Activated CD8-positive, alpha-beta T cell treated with anti-CD3 and anti-CD28 coated beads, Interleukin-2, amount 10 ng/mL, durations not matched to agents 7 days and 5 days (primary cell): Measurements from ENCODE around the gene PLEKHA4. TPM values are rescaled to one million over a fixed set of nuclear protein-coding genes. Genes with fewer than 3 reads are reported as not detected.
"Not testable (repeated sequence)": the region's sequence is repeated elsewhere in the genome, so short reads cannot be mapped to it uniquely, and the experiment has no call there.

Source experiments
- ATAC-seq: fragments of 150-1000 bp; cut with Tn5 transposase; one replicate; pipeline ENCODE4 v1.10.0; 2021; ENCODE audit warnings: moderate library complexity
- CTCF ChIA-PET: fragments of 350-600 bp; sonication (Branson Sonifier 250); formaldehyde crosslinking; loops from one replicate; lab custom pipeline; 2021; ENCODE audit warnings: antibody characterized with exemption; lab: Charles Lee
- POLR2A ChIA-PET: fragments of 350-600 bp; sonication (Branson Sonifier 250); formaldehyde crosslinking; loops from one replicate; lab custom pipeline; 2021; ENCODE audit warnings: antibody characterized with exemption; lab: Charles Lee
- DNase-seq: peaks from one replicate; pipeline ENCODE4 v3.0.0-alpha.2; 2020
- H3K27ac Mint-ChIP-seq: one replicate; pipeline ENCODE4 v1.8.0; 2021; ENCODE audit warnings: mild to moderate bottlenecking, mixed read lengths
- H3K27me3 Mint-ChIP-seq: one replicate; pipeline ENCODE4 v1.8.0; 2021; ENCODE audit warnings: low read depth, mixed read lengths
- H3K36me3 Mint-ChIP-seq: one replicate; pipeline ENCODE4 v1.8.0; 2021; ENCODE audit warnings: low read depth, mixed read lengths
- H3K4me1 Mint-ChIP-seq: one replicate; pipeline ENCODE4 v1.8.0; 2021; ENCODE audit warnings: low read depth, mixed read lengths
- H3K4me3 Mint-ChIP-seq: one replicate; pipeline ENCODE4 v1.8.0; 2021; ENCODE audit warnings: mild to moderate bottlenecking, mixed read lengths
- H3K9me3 Mint-ChIP-seq: one replicate; pipeline ENCODE4 v1.8.0; 2022; ENCODE audit warnings: mixed read lengths; ENCODE audit not compliant: insufficient read depth
- total RNA-seq, 2 experiments: library from RNA; stranded (reverse); gene quantifications; one replicate each; pipeline ENCODE4 v1.2.3, GENCODE V29; 2021

Gene PLEKHA4
- total RNA-seq: 1 to 10 TPM; 4.4 to 4.6 TPM

- ATAC-seq (no peak), DNase-seq (no peak)
- Mint-ChIP-seq H3K27ac (no peak within 1 kb of the TSS), H3K9me3 (no peaks in the 10 kb centered on the region), H3K27me3 (no peaks in the 10 kb centered on the region), H3K4me3 (no peak within 1 kb of the TSS), H3K36me3 (peaks cover 6% of the 10 kb centered on the region), H3K4me1 (peaks cover 11% of the 10 kb centered on the region)
- ChIA-PET CTCF (interaction anchor here (1.6 kb wide), 1 partner anchor 26 kb away, joined by 3 read pairs; no protein-coding TSS in a partner anchor), POLR2A (no interaction called here)
These were observed at the start of gene PLEKHA4 for GRCh38 chr19:48868114-48868886. PLEKHA4 (minus strand) TSS chr19:48868617; CDS start chr19:48867620, 997 bp downstream.

DNA sequence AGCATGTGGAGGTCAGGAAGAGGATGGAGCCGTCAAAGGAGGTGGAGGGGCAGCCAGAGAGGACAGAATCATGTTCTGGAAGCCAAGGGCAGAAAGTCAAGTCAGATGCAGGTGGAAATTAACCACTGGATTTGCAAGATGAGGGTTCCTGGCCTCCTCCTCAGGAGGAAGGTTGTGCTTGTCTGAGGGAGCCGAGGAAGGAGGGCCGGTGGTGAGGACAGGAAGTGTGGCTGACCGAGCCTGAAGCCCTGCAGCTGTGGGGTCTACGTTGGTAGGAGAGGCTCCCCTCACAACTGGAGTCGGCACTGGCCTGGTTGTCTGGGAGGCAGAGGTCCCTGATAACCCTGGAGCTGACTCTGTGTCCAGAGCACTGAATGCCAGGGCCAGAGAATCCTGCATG, 49.7 kb upstream of the PLEKHA4 start:
- Mint-ChIP-seq H3K27ac (no peak overlapping the region), H3K4me3 (no peak overlapping the region), H3K9me3 (no peaks in the 10 kb centered on the region), H3K4me1 (peaks cover 3% of the 10 kb centered on the region), H3K27me3 (no peaks in the 10 kb centered on the region), H3K36me3 (peaks cover 47% of the 10 kb centered on the region)
- POLR2A ChIA-PET: no interaction called here
- CTCF ChIA-PET: interaction anchor here (1.1 to 2.1 kb wide), 3 partner anchors 28 to 122 kb away, joined by 3 to 5 read pairs (median 3); no protein-coding TSS in a partner anchor
- ATAC-seq (no peak), DNase-seq (no peak)

DNA sequence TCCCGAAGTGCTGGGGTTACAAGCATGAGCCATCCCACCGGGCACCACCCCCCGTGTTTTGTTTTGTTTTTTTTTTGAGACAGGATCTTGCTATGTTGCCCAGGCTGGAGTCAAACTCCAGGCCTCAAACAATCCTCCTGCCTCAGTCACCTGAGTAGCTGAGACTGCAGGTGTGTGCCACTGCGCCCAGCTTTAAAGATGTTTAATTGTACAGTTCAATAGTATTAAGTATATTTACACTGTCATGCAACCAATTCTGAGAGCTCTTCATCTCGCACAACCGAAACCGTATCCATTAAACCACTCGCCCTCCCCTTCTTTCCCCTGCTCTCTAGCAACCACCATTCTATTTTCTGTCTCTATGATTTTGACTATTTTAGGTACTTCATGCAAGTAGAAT, 47.3 kb upstream of the PLEKHA4 start:
- no peaks in the 10 kb centered on the region for H3K27me3 Mint-ChIP-seq
- no peak overlapping the region for H3K27ac Mint-ChIP-seq
- CTCF ChIA-PET: interaction anchor here (2.1 kb wide), 1 partner anchor 55 kb away, joined by 5 read pairs; no protein-coding TSS in a partner anchor
- peaks cover 3% of the 10 kb centered on the region for H3K4me1 Mint-ChIP-seq
- H3K9me3 Mint-ChIP-seq: no peaks in the 10 kb centered on the region
- H3K4me3 Mint-ChIP-seq: no peak overlapping the region
- ATAC-seq (no peak), DNase-seq (no peak)
- POLR2A ChIA-PET: no interaction called here
- H3K36me3 Mint-ChIP-seq: peaks cover 52% of the 10 kb centered on the region

- no peak for DNase-seq
- Mint-ChIP-seq H3K4me1 (peaks cover 3% of the 10 kb centered on the region), H3K4me3 (no peak overlapping the region), H3K9me3 (no peaks in the 10 kb centered on the region), H3K27ac (peak overlapping the region; percentile 34), H3K36me3 (peaks cover 60% of the 10 kb centered on the region), H3K27me3 (no peaks in the 10 kb centered on the region)
- POLR2A ChIA-PET: interaction anchor here (0.5 kb wide), 1 partner anchor 1986 kb away, joined by 3 read pairs; no protein-coding TSS in a partner anchor
- ATAC-seq: no peak
- CTCF ChIA-PET: interaction anchor here (1.7 kb wide), 1 partner anchor 56 kb away, joined by 5 read pairs; no protein-coding TSS in a partner anchor
These were observed 45.8 kb upstream of the PLEKHA4 start for GRCh38 chr19:48914181-48914580.

- no peaks in the 10 kb centered on the region for H3K9me3 Mint-ChIP-seq
- H3K4me1 Mint-ChIP-seq: peaks cover 3% of the 10 kb centered on the region
- no peak overlapping the region for H3K27ac Mint-ChIP-seq
- DNase-seq (peak; percentile 39), ATAC-seq (no peak)
- ChIA-PET CTCF (interaction anchor here (1.7 kb wide), 1 partner anchor 57 kb away, joined by 5 read pairs; no protein-coding TSS in a partner anchor), POLR2A (interaction anchor here (0.6 to 1.3 kb wide), 2 partner anchors 9 to 39 kb away, joined by 3 read pairs; no protein-coding TSS in a partner anchor)
- H3K4me3 Mint-ChIP-seq: no peak overlapping the region
- H3K27me3 Mint-ChIP-seq: no peaks in the 10 kb centered on the region
- peaks cover 59% of the 10 kb centered on the region for H3K36me3 Mint-ChIP-seq
These were observed 44.9 kb upstream of the PLEKHA4 start for GRCh38 chr19:48913114-48913889.

DNA sequence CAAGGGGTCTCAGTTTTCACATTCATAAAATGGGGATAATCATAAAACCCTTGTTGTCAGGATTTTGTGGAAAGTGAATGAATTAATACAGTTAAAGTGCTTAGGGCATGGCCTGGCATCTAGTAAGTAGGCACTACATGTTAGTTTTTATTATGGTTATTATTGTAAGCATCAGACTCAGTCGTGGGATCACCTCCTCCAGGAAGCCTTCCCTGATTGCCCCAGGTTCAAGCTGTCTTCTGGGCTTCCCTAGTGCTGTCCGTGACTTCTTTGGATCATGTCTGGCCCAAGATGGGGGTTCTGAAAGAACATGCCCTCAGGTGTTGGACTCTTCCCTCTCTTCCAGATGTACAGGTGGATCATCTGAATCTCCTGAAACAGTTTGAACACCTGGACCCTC, 42.4 kb upstream of the PLEKHA4 start:
- DNase-seq (no peak), ATAC-seq (no peak)
- H3K27ac Mint-ChIP-seq: no peak overlapping the region
- H3K4me1 Mint-ChIP-seq: peaks cover 2% of the 10 kb centered on the region
- H3K4me3 Mint-ChIP-seq: no peak overlapping the region
- ChIA-PET CTCF (no interaction called here), POLR2A (interaction anchor here (1.0 to 1.6 kb wide), 2 partner anchors 10 to 14 kb away, joined by 3 to 4 read pairs; no protein-coding TSS in a partner anchor)
- H3K36me3 Mint-ChIP-seq: peaks cover 64% of the 10 kb centered on the region
- no peaks in the 10 kb centered on the region for H3K27me3 Mint-ChIP-seq
- no peaks in the 10 kb centered on the region for H3K9me3 Mint-ChIP-seq

DNA sequence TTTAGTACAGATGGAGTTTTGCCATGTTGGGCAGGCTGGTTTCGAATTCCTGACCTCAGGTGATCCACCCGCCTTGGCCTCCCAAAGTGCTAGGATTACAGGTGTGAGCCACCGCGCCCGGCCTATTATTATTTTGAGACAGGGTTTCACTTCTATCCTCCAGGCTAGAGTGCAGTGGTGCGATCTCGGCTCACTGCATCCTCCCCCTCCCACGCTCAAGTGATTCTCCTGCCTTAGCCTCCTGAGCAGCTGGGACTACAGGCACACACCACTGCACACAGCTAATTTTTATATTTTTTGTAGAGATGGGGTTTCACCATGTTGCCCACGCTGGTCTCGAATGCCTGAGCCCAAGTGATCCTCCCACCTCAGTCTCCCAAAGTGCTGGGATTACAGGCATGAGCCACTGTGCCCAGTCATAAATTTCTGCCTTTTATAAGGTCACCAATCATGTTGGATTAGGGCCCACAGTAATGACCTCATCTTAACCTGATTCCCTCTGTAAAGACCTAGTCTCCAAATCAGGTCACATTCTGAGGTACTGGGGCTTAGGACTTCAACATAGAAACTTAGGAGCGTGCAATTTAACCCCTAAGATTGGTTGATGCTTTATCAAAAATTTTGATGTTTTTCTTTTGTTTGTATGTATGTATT, 41.1 kb upstream of the PLEKHA4 start:
- H3K9me3 Mint-ChIP-seq, DNase-seq, H3K4me3 Mint-ChIP-seq, H3K27me3 Mint-ChIP-seq, CTCF ChIA-PET, H3K4me1 Mint-ChIP-seq, ATAC-seq, H3K27ac Mint-ChIP-seq: not testable (repeated sequence)
- POLR2A ChIA-PET: interaction anchor here (1.1 kb wide), 1 partner anchor 9 kb away, joined by 3 read pairs; no protein-coding TSS in a partner anchor
- peaks cover 72% of the 10 kb centered on the region for H3K36me3 Mint-ChIP-seq

GRCh38 chr19:48907671-48908070, 39.3 kb upstream of the PLEKHA4 start:
- Mint-ChIP-seq H3K4me1 (peaks cover 7% of the 10 kb centered on the region), H3K27me3 (no peaks in the 10 kb centered on the region), H3K9me3 (no peaks in the 10 kb centered on the region), H3K27ac (peak overlapping the region; percentile 49), H3K4me3 (no peak overlapping the region), H3K36me3 (peaks cover 65% of the 10 kb centered on the region)
- ChIA-PET POLR2A (no interaction called here), CTCF (no interaction called here)
- DNase-seq (no peak), ATAC-seq (no peak)

DNA sequence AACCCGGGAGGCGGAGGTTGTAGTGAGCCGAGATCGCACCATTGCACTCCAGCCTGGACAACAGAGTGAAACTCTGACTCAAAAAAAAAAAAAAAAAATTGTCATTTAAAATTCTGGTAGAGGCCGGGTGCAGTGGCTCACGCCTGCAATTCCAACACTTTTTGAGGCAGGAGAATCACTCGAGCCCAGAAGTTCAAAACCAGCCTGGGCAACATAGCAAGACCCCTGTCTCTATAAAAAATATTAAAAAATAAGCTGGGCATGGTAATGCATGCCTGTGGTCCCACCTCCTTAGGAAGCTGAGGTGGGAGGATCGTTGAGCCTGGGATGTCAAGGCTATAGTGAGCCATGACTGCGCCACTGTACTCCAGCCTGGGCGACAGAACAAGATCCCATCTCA, 37.9 kb upstream of the PLEKHA4 start:
- no peak for ATAC-seq
- ChIA-PET CTCF (no interaction called here), POLR2A (no interaction called here)
- Mint-ChIP-seq H3K4me1 (peaks cover 17% of the 10 kb centered on the region), H3K27ac (no peak overlapping the region), H3K9me3 (no peaks in the 10 kb centered on the region), H3K36me3 (peaks cover 66% of the 10 kb centered on the region), H3K4me3 (no peak overlapping the region), H3K27me3 (no peaks in the 10 kb centered on the region)
- no peak for DNase-seq

DNA sequence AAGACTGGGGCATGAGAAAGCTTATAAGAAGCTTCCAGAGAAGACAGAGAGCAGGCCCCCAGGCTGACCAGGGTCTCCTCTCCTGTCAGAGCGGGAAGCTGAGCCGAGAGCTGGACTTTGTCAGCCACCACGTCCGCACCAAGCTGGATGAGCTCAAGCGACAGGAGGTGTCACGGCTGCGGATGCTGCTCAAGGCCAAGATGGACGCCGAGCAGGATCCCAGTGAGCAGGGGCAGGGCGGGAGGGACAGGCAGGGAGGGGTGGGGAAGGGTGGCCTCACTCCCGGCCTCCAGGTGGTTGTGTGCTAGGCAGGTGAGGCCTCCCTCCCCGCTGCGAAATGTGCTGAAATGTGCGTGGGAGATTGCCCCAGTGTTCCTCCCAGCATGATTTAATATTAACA, 37.2 kb upstream of the PLEKHA4 start:
- Mint-ChIP-seq H3K9me3 (no peaks in the 10 kb centered on the region), H3K4me1 (peaks cover 22% of the 10 kb centered on the region), H3K4me3 (no peak overlapping the region), H3K36me3 (peaks cover 67% of the 10 kb centered on the region), H3K27ac (no peak overlapping the region), H3K27me3 (no peaks in the 10 kb centered on the region)
- DNase-seq (no peak), ATAC-seq (no peak)
- ChIA-PET CTCF (no interaction called here), POLR2A (no interaction called here)

- H3K4me1 Mint-ChIP-seq: peaks cover 31% of the 10 kb centered on the region
- peaks cover 61% of the 10 kb centered on the region for H3K36me3 Mint-ChIP-seq
- POLR2A ChIA-PET, H3K27me3 Mint-ChIP-seq, H3K27ac Mint-ChIP-seq, DNase-seq, CTCF ChIA-PET, ATAC-seq, H3K4me3 Mint-ChIP-seq, H3K9me3 Mint-ChIP-seq: not testable (repeated sequence)
These were observed 35.4 kb upstream of the PLEKHA4 start for GRCh38 chr19:48903788-48904187.
